GM21619 (cell line): ENCODE measurements around the gene EXOSC10.
"Not testable (repeated sequence)": the region's sequence is repeated elsewhere in the genome, so short reads cannot be mapped to it uniquely, and the experiment has no call there.

ENCODE experiments used
- ATAC-seq: cut with Tn5 transposase; IDR thresholded peaks from one replicate; pipeline ENCODE4 v1.9.1; 2021; ENCODE audit not compliant: unreplicated experiment

Gene EXOSC10

GRCh38 chr1:11061652-11062365 lies 37.9 kb downstream of the EXOSC10 start:
- no peak for ATAC-seq

GRCh38 chr1:11059968-11060830 lies 39.5 kb downstream of the EXOSC10 start, which contains the start of gene SRM:
Gene SRM (minus strand): TSS chr1:11060018. CDS start chr1:11059943, 75 bp downstream.
- peak; percentile 86 for ATAC-seq

- peak; percentile 11 for ATAC-seq
Observed at GRCh38 chr1:11059155-11059967, 40.3 kb downstream of the EXOSC10 start.

- ATAC-seq = no peak
Observed at GRCh38 chr1:11058595-11059154, 41.0 kb downstream of the EXOSC10 start.

GRCh38 chr1:11058026-11058425 lies 41.6 kb downstream of the EXOSC10 start:
- no peak for ATAC-seq

- no peak for ATAC-seq
Observed at GRCh38 chr1:11057477-11057876, 42.2 kb downstream of the EXOSC10 start.

- no peak for ATAC-seq
Observed at GRCh38 chr1:11056504-11056903, 43.2 kb downstream of the EXOSC10 start.

GRCh38 chr1:11055676-11056075 lies 44.0 kb downstream of the EXOSC10 start:
- ATAC-seq = no peak

- ATAC-seq = no peak
Observed at GRCh38 chr1:11054666-11055065, 45.0 kb downstream of the EXOSC10 start.

- ATAC-seq = no peak
Observed at GRCh38 chr1:11054181-11054580, 45.5 kb downstream of the EXOSC10 start.

GRCh38 chr1:11053758-11054137 lies 45.9 kb downstream of the EXOSC10 start:
- ATAC-seq = no peak

GRCh38 chr1:11052839-11053757 lies 46.6 kb downstream of the EXOSC10 start:
- ATAC-seq = no peak

GRCh38 chr1:11051781-11052511 lies 47.7 kb downstream of the EXOSC10 start:
- ATAC-seq = no peak

- ATAC-seq = not testable (repeated sequence)
Observed at GRCh38 chr1:11051121-11051520, 48.5 kb downstream of the EXOSC10 start.

- no peak for ATAC-seq
Observed at GRCh38 chr1:11046625-11047365, 52.9 kb downstream of the EXOSC10 start, which contains the start of gene MASP2. Gene MASP2 (minus strand): TSS chr1:11047239. CDS start chr1:11047207, 32 bp downstream.

- ATAC-seq = no peak
Observed at GRCh38 chr1:11046270-11046566, 53.5 kb downstream of the EXOSC10 start.

GRCh38 chr1:11045428-11046269 lies 54.0 kb downstream of the EXOSC10 start:
- ATAC-seq = no peak
